ES-I3 (cell line): ENCODE measurements around the gene ATG7.
"Not testable (repeated sequence)": the region's sequence is repeated elsewhere in the genome, so short reads cannot be mapped to it uniquely, and the experiment has no call there.

Experiments
- H3K36me3 ChIP-seq: 2 replicates; pipeline ENCODE4 v1.6.1; 2013; ENCODE audit warnings: mild to moderate bottlenecking, low read length, control low read depth, moderate library complexity; ENCODE audit not compliant: insufficient read depth
- H3K4me1 ChIP-seq: 2 replicates; pipeline ENCODE4 v1.6.1; 2013; ENCODE audit warnings: mild to moderate bottlenecking, control low read depth, low read length; ENCODE audit not compliant: insufficient read depth
- H3K9ac ChIP-seq: 2 replicates; pipeline ENCODE4 v1.6.1; 2013; ENCODE audit warnings: low read depth, mild to moderate bottlenecking, low read length, moderate library complexity
- H3K9me3 ChIP-seq: 2 replicates; pipeline ENCODE4 v1.6.1; 2013; ENCODE audit warnings: mild to moderate bottlenecking, low read length, moderate library complexity; ENCODE audit not compliant: control insufficient read depth, insufficient read depth

ATG7 gene

GRCh38 chr3:11566916-11567315, 294.7 kb downstream of the ATG7 start:
- peaks cover 5% of the 10 kb centered on the region; the same call in 1 of the 2 replicates for H3K36me3 ChIP-seq
- no peak overlapping the region for H3K9ac ChIP-seq
- H3K4me1 ChIP-seq = no peaks in the 10 kb centered on the region

GRCh38 chr3:11567516-11568467, 295.6 kb downstream of the ATG7 start:
- Histone ChIP-seq H3K9ac (no peak overlapping the region), H3K9me3 (no peaks in the 10 kb centered on the region), H3K36me3 (peaks cover 2% of the 10 kb centered on the region; the same call in 1 of the 2 replicates), H3K4me1 (no peaks in the 10 kb centered on the region)

More at GRCh38 chr3:11566916-11567315, 294.7 kb downstream of the ATG7 start:
- H3K9me3 ChIP-seq = no peaks in the 10 kb centered on the region

- Histone ChIP-seq H3K4me1 (no peaks in the 10 kb centered on the region; the same call in 1 of the 2 replicates), H3K36me3 (no peaks in the 10 kb centered on the region; the same call in 1 of the 2 replicates), H3K9ac (no peak overlapping the region), H3K9me3 (no peaks in the 10 kb centered on the region)
These were observed 296.4 kb downstream of the ATG7 start for GRCh38 chr3:11568503-11569155.

GRCh38 chr3:11569156-11569741, 297.1 kb downstream of the ATG7 start:
- peaks cover under 1% of the 10 kb centered on the region for H3K36me3 ChIP-seq
- no peaks in the 10 kb centered on the region; the same call in 1 of the 2 replicates for H3K4me1 ChIP-seq

GRCh38 chr3:11570251-11570650, 298.1 kb downstream of the ATG7 start:
- no peaks in the 10 kb centered on the region; the same call in 1 of the 2 replicates for H3K4me1 ChIP-seq
- H3K9me3 ChIP-seq = no peaks in the 10 kb centered on the region
- peaks cover 2% of the 10 kb centered on the region for H3K36me3 ChIP-seq
- no peak overlapping the region for H3K9ac ChIP-seq

More at GRCh38 chr3:11569156-11569741, 297.1 kb downstream of the ATG7 start:
- Histone ChIP-seq H3K9ac (no peak overlapping the region), H3K9me3 (no peaks in the 10 kb centered on the region)

GRCh38 chr3:11570789-11571495, 298.7 kb downstream of the ATG7 start:
- no peak overlapping the region for H3K9ac ChIP-seq
- H3K36me3 ChIP-seq = peaks cover 2% of the 10 kb centered on the region
- H3K9me3 ChIP-seq = no peaks in the 10 kb centered on the region
- H3K4me1 ChIP-seq = no peaks in the 10 kb centered on the region; the same call in 1 of the 2 replicates

GRCh38 chr3:11572660-11573059, 300.5 kb downstream of the ATG7 start:
- not testable (repeated sequence) for H3K9me3 ChIP-seq, H3K9ac ChIP-seq, H3K36me3 ChIP-seq, H3K4me1 ChIP-seq

- no peaks in the 10 kb centered on the region for H3K9me3 ChIP-seq
- H3K4me1 ChIP-seq = no peaks in the 10 kb centered on the region; the same call in 1 of the 2 replicates
- peaks cover 2% of the 10 kb centered on the region; the same call in 1 of the 2 replicates for H3K36me3 ChIP-seq
- no peak overlapping the region for H3K9ac ChIP-seq
These were observed 302.9 kb downstream of the ATG7 start for GRCh38 chr3:11574981-11575669.

- no peak overlapping the region for H3K9ac ChIP-seq
- no peaks in the 10 kb centered on the region for H3K9me3 ChIP-seq
- no peaks in the 10 kb centered on the region; the same call in 1 of the 2 replicates for H3K4me1 ChIP-seq
- peaks cover 2% of the 10 kb centered on the region; the same call in 1 of the 2 replicates for H3K36me3 ChIP-seq
These were observed 303.5 kb downstream of the ATG7 start for GRCh38 chr3:11575677-11576076.

- Histone ChIP-seq H3K4me1 (peaks cover 3% of the 10 kb centered on the region), H3K9me3 (no peaks in the 10 kb centered on the region), H3K36me3 (peaks cover 2% of the 10 kb centered on the region; the same call in 1 of the 2 replicates), H3K9ac (no peak overlapping the region)
These were observed 304.3 kb downstream of the ATG7 start for GRCh38 chr3:11576453-11576852.

- no peak overlapping the region for H3K9ac ChIP-seq
- no peaks in the 10 kb centered on the region for H3K9me3 ChIP-seq
- peaks cover 2% of the 10 kb centered on the region; the same call in 1 of the 2 replicates for H3K36me3 ChIP-seq
- H3K4me1 ChIP-seq = peaks cover 16% of the 10 kb centered on the region
These were observed 306.0 kb downstream of the ATG7 start for GRCh38 chr3:11578169-11578568.

GRCh38 chr3:11580645-11581044, 308.4 kb downstream of the ATG7 start:
- Histone ChIP-seq H3K9me3 (no peaks in the 10 kb centered on the region), H3K4me1 (peaks cover 23% of the 10 kb centered on the region)

More at GRCh38 chr3:11580645-11581044, 308.4 kb downstream of the ATG7 start:
- Histone ChIP-seq H3K36me3 (no peaks in the 10 kb centered on the region), H3K9ac (no peak overlapping the region)
